Suppressor macrophage treated with lipopolysaccharide for 4 hours (primary cell): Measurements from ENCODE around the gene TTPAL.

ENCODE experiments used
- DNase-seq: peaks from one replicate; pipeline ENCODE4 v3.0.0-alpha.2; 2020

Gene TTPAL

GRCh38 chr20:44501448-44501847, 25.8 kb downstream of the TTPAL start:
- DNase-seq, result no peak

GRCh38 chr20:44502968-44503367, 27.3 kb downstream of the TTPAL start:
- no peak for DNase-seq

GRCh38 chr20:44504402-44505307, 29.0 kb downstream of the TTPAL start:
- DNase-seq, result no peak

- DNase-seq, result no peak
Observed at GRCh38 chr20:44509762-44510161, 34.1 kb downstream of the TTPAL start.

- DNase-seq, result no peak
Observed at GRCh38 chr20:44513871-44514270, 38.2 kb downstream of the TTPAL start.

GRCh38 chr20:44516491-44516890, 40.8 kb downstream of the TTPAL start:
- no peak for DNase-seq

GRCh38 chr20:44517454-44517853, 41.8 kb downstream of the TTPAL start:
- no peak for DNase-seq

GRCh38 chr20:44518248-44518647, 42.6 kb downstream of the TTPAL start:
- DNase-seq, result no peak

- no peak for DNase-seq
Observed at GRCh38 chr20:44520881-44521280, 45.2 kb downstream of the TTPAL start.

GRCh38 chr20:44521484-44522481, 46.1 kb downstream of the TTPAL start, which contains the start of gene SERINC3:
SERINC3 (minus strand) TSS chr20:44522070; CDS start chr20:44521951, 119 bp downstream.
- peak; percentile 98 for DNase-seq

- no peak for DNase-seq
Observed at GRCh38 chr20:44522841-44523240, 47.2 kb downstream of the TTPAL start.

GRCh38 chr20:44523746-44524145, 48.1 kb downstream of the TTPAL start:
- no peak for DNase-seq

- DNase-seq, result no peak
Observed at GRCh38 chr20:44526129-44526528, 50.5 kb downstream of the TTPAL start.

- DNase-seq, result no peak
Observed at GRCh38 chr20:44527716-44528199, 52.1 kb downstream of the TTPAL start.

- no peak for DNase-seq
Observed at GRCh38 chr20:44528309-44528708, 52.6 kb downstream of the TTPAL start.

- DNase-seq, result no peak
Observed at GRCh38 chr20:44532259-44532980, 56.7 kb downstream of the TTPAL start.

- DNase-seq, result no peak
Observed at GRCh38 chr20:44532981-44533331, 57.3 kb downstream of the TTPAL start.

GRCh38 chr20:44533928-44534327, 58.3 kb downstream of the TTPAL start:
- no peak for DNase-seq

- peak; percentile 44 for DNase-seq
Observed at GRCh38 chr20:44536175-44536574, 60.5 kb downstream of the TTPAL start.

GRCh38 chr20:44537993-44538392, 62.3 kb downstream of the TTPAL start:
- no peak for DNase-seq

GRCh38 chr20:44540834-44541233, 65.2 kb downstream of the TTPAL start:
- DNase-seq, result peak; percentile 61

GRCh38 chr20:44541992-44542391, 66.3 kb downstream of the TTPAL start:
- no peak for DNase-seq

- DNase-seq, result peak; percentile 39
Observed at GRCh38 chr20:44542890-44543289, 67.2 kb downstream of the TTPAL start.
